Stomach smooth muscle (tissue), 2 donors: Measurements from ENCODE around the gene TEX11.

ENCODE experiments used
- H3K27ac ChIP-seq: one replicate; pipeline ENCODE4 v1.7.0; 2013; ENCODE audit warnings: mild to moderate bottlenecking, low read length, inconsistent platforms
- H3K27me3 ChIP-seq, 2 donors: one replicate each; pipeline ENCODE4 v1.7.0; 2013; ENCODE audit warnings: low read length in 2 of 2; ENCODE audit not compliant: insufficient read depth in 2 of 2, control insufficient read depth in 1 of 2
- H3K36me3 ChIP-seq, 2 donors: one replicate each; pipeline ENCODE4 v1.7.0; 2013; ENCODE audit warnings: low read length in 2 of 2; ENCODE audit not compliant: control insufficient read depth in 2 of 2, insufficient read depth in 2 of 2
- H3K4me1 ChIP-seq: one replicate; pipeline ENCODE4 v1.7.0; 2013; ENCODE audit warnings: low read length; ENCODE audit not compliant: control insufficient read depth, insufficient read depth
- H3K4me3 ChIP-seq, 2 donors: one replicate each; pipeline ENCODE4 v1.7.0; 2013; ENCODE audit warnings: low read length in 2 of 2
- H3K9ac ChIP-seq, 2 donors: one replicate each; pipeline ENCODE4 v1.7.0; 2013; ENCODE audit warnings: low read length in 2 of 2, mild to moderate bottlenecking in 1 of 2
- H3K9me3 ChIP-seq, 2 donors: one replicate each; pipeline ENCODE4 v1.7.0; 2013; ENCODE audit warnings: low read length in 2 of 2; ENCODE audit not compliant: control insufficient read depth in 2 of 2
- donor health status: healthy.
- donor health status: Pancreatic carcinoma.

The TEX11 gene

DNA sequence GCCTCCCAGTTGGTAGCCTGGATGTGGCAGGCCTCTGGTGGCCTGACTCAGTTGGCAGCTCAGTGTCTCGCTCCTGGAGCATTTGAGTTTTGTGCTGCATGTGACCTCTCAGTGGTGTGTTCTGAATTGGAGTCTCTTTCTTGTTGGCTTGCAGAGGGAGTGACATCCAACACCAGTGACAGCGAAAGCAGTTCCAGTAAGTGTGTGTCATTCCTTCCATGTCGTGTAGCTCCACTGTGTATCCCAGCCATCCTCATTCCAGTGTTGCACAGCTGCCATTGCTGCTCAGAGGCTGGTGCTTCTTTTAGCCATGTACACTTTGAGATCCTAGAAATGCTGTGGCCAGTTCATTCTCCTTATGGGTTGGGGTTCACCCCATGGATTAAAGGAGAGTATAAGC lies 411.5 kb downstream of the TEX11 start:
- peaks cover 22 to 26% of the 10 kb centered on the region in 2 donors for H3K36me3 ChIP-seq

DNA sequence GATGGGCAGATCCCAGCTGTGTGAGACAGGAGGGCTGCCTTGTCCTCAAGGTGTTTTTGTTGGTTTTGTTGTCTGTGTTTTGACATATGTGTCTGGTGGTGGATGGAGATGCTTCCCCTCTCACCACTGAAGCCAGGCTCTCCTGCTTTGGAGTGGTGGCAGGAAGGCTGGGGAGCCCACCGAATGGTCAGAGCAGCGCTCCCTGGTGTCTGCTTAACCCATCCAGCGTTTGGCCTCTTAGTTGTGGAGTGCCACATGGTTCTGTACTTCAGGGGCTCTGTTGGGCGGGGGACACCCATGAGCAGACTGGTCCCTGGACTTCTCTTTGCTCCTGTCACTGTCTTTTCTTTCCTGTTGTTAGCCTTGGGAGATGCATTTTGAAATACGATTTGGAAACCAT lies 412.0 kb downstream of the TEX11 start:
- Histone ChIP-seq H3K36me3 (peaks cover 22 to 26% of the 10 kb centered on the region in 2 donors), H3K9me3 (no peaks in the 10 kb centered on the region), H3K27me3 (peaks cover 0 to 18% of the 10 kb centered on the region in 2 donors), H3K9ac (no peak overlapping the region), H3K4me3 (no peak overlapping the region), H3K27ac (no peak overlapping the region), H3K4me1 (no peaks in the 10 kb centered on the region)

More for the DNA sequence above, 411.5 kb downstream of the TEX11 start:
- Histone ChIP-seq H3K9ac (no peak overlapping the region), H3K27ac (no peak overlapping the region), H3K9me3 (no peaks in the 10 kb centered on the region), H3K27me3 (peaks cover 0 to 21% of the 10 kb centered on the region in 2 donors), H3K4me1 (no peaks in the 10 kb centered on the region), H3K4me3 (no peak overlapping the region)

DNA sequence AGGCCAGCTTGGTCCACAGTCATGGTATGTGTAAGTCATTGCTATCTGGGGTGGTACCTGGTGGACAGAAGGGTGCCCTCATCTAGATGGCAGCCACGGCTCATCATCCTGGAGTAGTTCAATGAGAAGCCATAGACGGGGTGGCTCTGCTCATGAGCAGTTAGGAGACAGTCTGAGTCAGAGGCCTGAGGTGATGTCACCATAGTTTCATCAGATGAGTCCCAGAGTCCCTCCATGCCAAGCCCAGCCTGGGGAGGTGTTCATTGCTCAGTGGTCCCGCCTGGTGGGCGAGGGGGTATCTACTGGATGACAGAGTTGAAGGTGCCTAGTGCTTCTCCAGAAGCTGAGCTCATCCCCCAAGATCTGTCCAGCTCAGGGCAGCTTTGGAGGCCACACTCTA lies 414.1 kb downstream of the TEX11 start:
- Histone ChIP-seq H3K27ac (no peak overlapping the region), H3K36me3 (peaks cover 20 to 21% of the 10 kb centered on the region in 2 donors), H3K4me3 (no peak overlapping the region), H3K9ac (no peak overlapping the region), H3K9me3 (no peaks in the 10 kb centered on the region), H3K27me3 (peaks cover 0 to 16% of the 10 kb centered on the region in 2 donors), H3K4me1 (no peaks in the 10 kb centered on the region)

DNA sequence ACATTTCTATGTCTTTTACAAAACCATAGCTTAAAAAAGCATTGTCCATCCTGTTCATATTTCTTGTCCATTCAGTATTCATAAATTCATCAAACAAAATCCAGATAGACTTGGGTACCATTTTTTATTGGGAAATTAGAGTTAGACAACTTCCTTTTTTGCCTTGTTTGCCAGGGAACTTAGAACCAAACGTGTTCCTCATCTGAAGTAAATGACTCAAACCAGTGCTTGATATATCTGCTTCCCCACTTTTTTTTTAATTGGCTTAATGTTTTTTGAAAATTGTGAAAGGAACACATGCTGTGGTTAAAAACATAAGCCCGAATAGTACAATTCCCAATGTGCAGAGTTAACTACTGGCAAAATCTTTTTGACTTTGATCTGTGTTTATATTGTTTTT lies 419.7 kb downstream of the TEX11 start:
- H3K27me3 ChIP-seq: peaks cover 0 to 2% of the 10 kb centered on the region in 2 donors
- peaks cover 4 to 9% of the 10 kb centered on the region in 2 donors for H3K36me3 ChIP-seq
- no peaks in the 10 kb centered on the region for H3K9me3 ChIP-seq
- H3K4me1 ChIP-seq: no peaks in the 10 kb centered on the region
- H3K9ac ChIP-seq: no peak overlapping the region
- no peak overlapping the region for H3K4me3 ChIP-seq
- H3K27ac ChIP-seq: no peak overlapping the region

DNA sequence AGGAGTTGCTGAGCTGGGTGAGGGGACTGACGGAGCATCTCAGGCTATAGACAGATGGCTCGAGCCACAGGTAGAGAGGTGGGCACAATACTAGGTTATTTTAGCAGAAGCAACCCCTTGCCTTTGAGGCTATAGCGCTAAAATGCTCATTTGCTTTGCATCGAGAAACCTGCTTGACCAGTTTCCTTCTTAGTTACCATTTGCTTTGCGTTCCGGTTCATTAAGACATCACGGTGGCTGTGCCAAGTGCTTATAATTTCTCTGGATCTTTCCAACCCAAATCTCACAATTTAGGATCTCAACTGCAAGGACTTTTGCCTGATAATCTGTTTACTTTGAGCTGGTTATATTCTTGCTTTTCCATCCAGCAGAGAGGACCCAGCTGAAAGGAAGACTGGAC lies 423.0 kb downstream of the TEX11 start:
- H3K36me3 ChIP-seq: no peaks in the 10 kb centered on the region
- peaks cover under 1% of the 10 kb centered on the region for H3K4me1 ChIP-seq
- H3K4me3 ChIP-seq: no peak overlapping the region
- H3K9ac ChIP-seq: no peak overlapping the region
- H3K27me3 ChIP-seq: peaks cover 0 to 3% of the 10 kb centered on the region in 2 donors
- H3K9me3 ChIP-seq: no peaks in the 10 kb centered on the region
- no peak overlapping the region for H3K27ac ChIP-seq

DNA sequence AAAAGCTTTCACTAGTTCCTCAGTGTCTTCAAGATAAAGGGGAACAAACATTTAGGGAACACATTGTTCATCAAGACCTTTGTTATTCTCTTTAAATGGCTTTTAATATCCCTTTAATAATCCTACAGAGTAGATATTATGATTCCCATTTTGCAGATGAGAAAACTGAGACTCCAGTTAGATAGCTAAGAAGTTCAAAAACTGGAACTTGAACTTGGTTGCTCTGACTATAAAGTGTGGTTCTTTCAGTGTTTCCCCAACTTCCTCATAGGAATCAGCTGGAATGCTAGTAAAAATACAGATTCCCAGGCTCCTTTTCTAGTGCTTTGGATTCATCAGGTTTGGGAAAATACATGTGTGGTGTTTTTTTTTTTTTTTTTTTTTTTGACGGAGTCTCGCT lies 426.2 kb downstream of the TEX11 start:
- Histone ChIP-seq H3K9ac (no peak overlapping the region), H3K4me3 (no peak overlapping the region), H3K27ac (no peak overlapping the region), H3K4me1 (peaks cover 11% of the 10 kb centered on the region), H3K27me3 (peaks cover 0 to 17% of the 10 kb centered on the region in 2 donors), H3K9me3 (no peaks in the 10 kb centered on the region), H3K36me3 (no peaks in the 10 kb centered on the region)

DNA sequence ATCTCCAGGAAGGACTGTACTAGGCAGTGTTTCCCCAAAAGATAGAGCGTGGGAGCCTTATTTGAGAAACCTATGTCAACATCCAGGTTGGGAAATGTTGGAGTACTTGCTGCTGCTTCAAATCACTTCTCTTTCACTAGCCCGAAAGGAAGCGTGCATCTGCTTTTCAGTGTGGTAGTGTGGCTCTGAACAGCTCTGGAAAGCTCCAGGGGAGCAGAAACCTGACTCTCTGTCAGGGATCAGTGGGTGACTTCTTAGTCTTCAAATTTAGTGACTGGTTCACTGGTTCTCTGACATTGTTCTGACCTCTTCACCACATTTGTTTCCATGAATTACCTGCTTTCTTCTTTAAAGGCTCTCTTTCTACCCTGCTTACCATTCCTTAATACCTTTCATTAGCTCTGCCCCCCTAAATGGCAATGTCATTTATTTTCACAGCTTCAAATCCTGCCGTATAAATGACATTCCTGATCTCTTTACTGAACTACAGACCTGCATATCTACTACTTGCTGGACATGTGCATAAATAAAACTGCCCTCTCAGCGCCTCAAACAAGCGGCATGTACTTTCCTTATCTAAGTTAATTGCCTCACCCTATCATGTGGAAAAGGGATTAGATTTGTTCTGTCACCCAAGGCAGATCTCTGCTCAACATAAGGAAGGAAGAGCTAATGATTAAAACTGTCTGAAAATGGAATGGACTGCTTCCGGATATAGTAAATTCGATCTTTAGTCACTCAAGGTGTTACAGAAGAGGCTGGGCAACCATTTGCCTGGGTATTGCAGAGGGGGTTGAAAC lies 426.8 kb downstream of the TEX11 start:
- Histone ChIP-seq H3K4me3 (no peak overlapping the region), H3K36me3 (no peaks in the 10 kb centered on the region), H3K9me3 (no peaks in the 10 kb centered on the region), H3K27ac (no peak overlapping the region), H3K4me1 (peaks cover 14% of the 10 kb centered on the region), H3K27me3 (peaks cover 0 to 17% of the 10 kb centered on the region in 2 donors), H3K9ac (no peak overlapping the region)

DNA sequence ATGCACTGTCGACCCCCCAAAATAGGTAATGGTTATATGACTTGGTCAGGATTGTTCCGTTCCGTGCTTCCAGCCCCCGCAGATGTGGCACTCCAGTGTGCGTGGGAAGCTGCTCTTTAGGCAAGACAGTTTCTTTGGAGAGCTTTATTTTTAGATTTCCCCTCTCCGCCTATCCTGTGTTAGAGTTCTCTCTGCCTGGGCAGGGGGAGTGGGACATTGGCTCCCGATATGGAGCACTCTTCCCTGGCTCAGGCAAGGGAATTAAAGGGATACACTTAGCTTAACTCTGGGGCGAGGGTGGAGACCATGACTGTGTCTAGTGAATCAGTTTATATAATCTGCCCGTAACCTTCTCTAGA lies 427.9 kb downstream of the TEX11 start:
- Histone ChIP-seq H3K27me3 (peaks cover 0 to 17% of the 10 kb centered on the region in 2 donors), H3K9me3 (no peaks in the 10 kb centered on the region), H3K4me3 (peak overlapping the region; percentile 46 to 57), H3K4me1 (peaks cover 14% of the 10 kb centered on the region), H3K36me3 (no peaks in the 10 kb centered on the region), H3K9ac (no peak overlapping the region), H3K27ac (peak overlapping the region; percentile 31)

DNA sequence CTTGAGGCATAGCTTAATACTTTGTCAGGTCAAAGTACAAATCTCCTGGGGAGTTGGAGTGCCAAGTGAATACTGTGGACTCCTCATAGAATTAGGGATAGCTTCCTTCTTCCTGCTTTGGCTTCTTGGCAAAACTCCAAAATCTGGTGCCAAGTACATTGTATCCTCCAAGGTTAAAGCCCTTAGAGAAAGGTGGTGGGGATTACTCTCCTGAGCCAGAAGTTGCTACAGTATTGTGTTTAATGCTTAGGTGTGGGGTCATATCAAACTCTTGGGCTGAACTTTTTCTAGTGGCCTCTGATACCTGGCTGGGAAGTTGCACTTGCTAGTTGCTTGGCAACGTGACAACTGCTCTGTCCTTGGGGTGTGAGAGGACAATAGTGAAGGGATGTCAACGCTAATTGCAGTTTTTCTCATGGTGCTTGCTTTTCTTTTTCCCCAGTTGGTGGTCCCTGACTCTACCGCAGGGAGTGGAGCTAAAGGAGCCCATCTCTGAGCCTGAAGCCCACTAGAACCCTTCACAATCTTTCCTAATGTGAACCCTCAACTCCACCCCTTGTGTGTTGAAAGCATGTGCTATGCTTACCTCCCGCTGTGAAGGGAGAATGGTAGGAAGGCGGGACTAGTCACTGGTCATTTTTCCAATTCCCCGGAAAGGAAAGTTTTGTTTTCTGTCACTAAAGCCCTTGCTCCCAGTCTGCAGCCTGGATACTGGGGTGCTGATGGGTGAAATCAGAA lies 428.4 kb downstream of the TEX11 start:
- H3K27ac ChIP-seq: peak overlapping the region; percentile 31
- H3K4me3 ChIP-seq: peak overlapping the region; percentile 46 to 57
- no peak overlapping the region for H3K9ac ChIP-seq
- H3K27me3 ChIP-seq: peaks cover 0 to 17% of the 10 kb centered on the region in 2 donors
- no peaks in the 10 kb centered on the region for H3K36me3 ChIP-seq
- no peaks in the 10 kb centered on the region for H3K9me3 ChIP-seq
- H3K4me1 ChIP-seq: peaks cover 14% of the 10 kb centered on the region

DNA sequence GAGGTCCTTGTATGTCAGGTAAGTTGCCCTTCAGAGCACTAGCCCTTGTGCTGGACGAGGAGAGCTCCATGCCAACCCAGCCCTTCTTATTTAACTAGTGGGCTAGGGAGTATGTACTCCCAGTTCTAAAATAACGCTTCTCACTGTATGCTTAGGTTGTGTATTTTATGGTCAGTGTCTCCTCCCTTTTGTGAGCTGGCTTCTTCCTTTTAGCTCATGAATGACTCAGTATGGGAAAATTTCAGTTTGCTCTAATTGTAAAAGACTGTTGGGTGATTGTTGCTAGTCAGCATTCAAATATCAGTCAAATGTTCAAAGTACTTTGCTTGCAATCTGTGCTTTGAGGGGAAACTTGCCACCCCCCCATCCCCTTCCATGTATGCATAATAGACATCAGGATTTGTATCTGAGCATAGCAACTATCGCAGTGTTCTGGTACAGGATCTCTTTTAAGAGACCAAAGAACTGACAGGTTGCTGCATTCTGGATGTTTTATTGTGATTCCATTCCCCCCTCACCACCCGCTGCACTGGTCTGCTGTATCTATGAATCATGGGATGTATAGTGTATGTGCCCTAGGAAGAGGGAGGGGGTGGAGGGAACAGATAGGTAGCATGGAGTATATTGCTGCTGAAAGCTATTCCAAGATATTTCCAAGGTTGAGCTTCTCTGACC lies 429.1 kb downstream of the TEX11 start:
- Histone ChIP-seq H3K9me3 (no peaks in the 10 kb centered on the region), H3K27me3 (peaks cover 0 to 19% of the 10 kb centered on the region in 2 donors), H3K9ac (no peak overlapping the region), H3K27ac (peak overlapping the region; percentile 18), H3K4me3 (peak overlapping the region in 1 of 2 donors; percentile 29), H3K4me1 (peaks cover 14% of the 10 kb centered on the region), H3K36me3 (no peaks in the 10 kb centered on the region)
